Heart right ventricle (tissue), 16 donors: Measurements from ENCODE around the gene PKD1L1. TPM values are rescaled to one million over a fixed set of nuclear protein-coding genes. Genes with fewer than 3 reads are reported as not detected.

Source experiments
- ATAC-seq, 8 donors: fragments of 200-7000 bp; cut with Tn5 transposase; one replicate each; pipeline ENCODE4 v1.9.1; 2020; ENCODE audit warnings: mild to moderate bottlenecking in 8 of 8, moderate library complexity in 8 of 8, moderate number of reproducible peaks in 1 of 8
- DNase-seq, 2 donors: peaks; one replicate each; pipeline ENCODE4 v3.0.0-alpha.2; 2020
- H3K27ac ChIP-seq, 10 donors: fragments of 200-600 bp; sonication (generic) in 2 of 10; one replicate each; pipeline versions ENCODE4 v1.5.0 to v1.8.0; 2020 to 2022; ENCODE audit warnings: mild to moderate bottlenecking in 3 of 10
- H3K27me3 ChIP-seq, 7 donors: fragments of 200-600 bp; one replicate each; pipeline ENCODE4 v1.8.0; 2021 to 2022; ENCODE audit warnings: mild to moderate bottlenecking in 2 of 7
- H3K36me3 ChIP-seq, 9 donors: fragments of 200-600 bp; sonication (generic) in 1 of 9; one replicate each; pipeline versions ENCODE4 v1.5.0 to v1.8.0; 2020 to 2022; ENCODE audit warnings: mild to moderate bottlenecking in 2 of 9
- H3K4me1 ChIP-seq, 9 donors: fragments of 200-600 bp; sonication (generic) in 1 of 9; one replicate each; pipeline versions ENCODE4 v1.5.0 to v1.8.0; 2020 to 2022; ENCODE audit warnings: mild to moderate bottlenecking in 4 of 9
- H3K4me3 ChIP-seq, 10 donors: fragments of 200-600 bp; sonication (generic) in 2 of 10; one replicate each; pipeline versions ENCODE4 v1.5.0 to v1.8.0; 2020 to 2022; ENCODE audit warnings: mild to moderate bottlenecking in 7 of 10, moderate library complexity in 2 of 10
- H3K9me3 ChIP-seq, 11 donors: fragments of 200-600 bp in 10 of 11; sonication (generic) in 2 of 11; one replicate each; pipeline versions ENCODE4 v1.5.0 to v1.8.0; 2013 to 2022; ENCODE audit warnings: mild to moderate bottlenecking in 2 of 11, control low read depth in 1 of 11, moderate library complexity in 1 of 11
- CTCF ChIP-seq, 9 donors: fragments of 200-600 bp; sonication (generic) in 2 of 9; IDR thresholded peaks; one replicate each; pipeline versions ENCODE4 v1.5.0 to v1.8.0; 2021 to 2022; ENCODE audit warnings: antibody characterized with exemption in 9 of 9, mild to moderate bottlenecking in 5 of 9, moderate library complexity in 1 of 9
- WGBS, 2 donors: extraction: QIAGEN DNeasy Blood & Tissue Kit; methylation state at CpG; one replicate each; pipeline ENCODE4 v1.1.7; 2013; ENCODE audit warnings: inconsistent platforms in 1 of 2; 5-methylcytosine and 5-hydroxymethylcytosine counted together
- intact Hi-C, 10 donors: fragments of 100-400 bp; cut with DNase I; formaldehyde crosslinking; loops; one replicate each; pipeline versions ENCODE4 v1.11.1 to v1.14.2; 2022
- polyA plus RNA-seq, 2 donors: library from polyadenylated mRNA; stranded (reverse); fragments of 200-250 nt; gene quantifications; one replicate each; pipeline ENCODE4 v1.2.3, GENCODE V29; 2013
- total RNA-seq, 10 donors: library from RNA; stranded (reverse); fragmentation: NEBNext Ultra II Directional in 3 of 10; extraction: Animal tissue kit (Norgen Biotek cat#: 25700) in 3 of 10; gene quantifications; one replicate each; pipeline versions ENCODE4 v1.2.1 to v1.2.4, GENCODE V29; 2021 to 2023
- donor health status: Arrhythmogenic right ventricular cardiomyopathy.
- donor health status: ischemic (EF 13 %, LVEDD 7.1; RV severe dilation, severe dysfunction).
- donor health status: healthy with polysubstance abuse.
- donor health status: DM: no; HTN: yes; CAD: no.
- donor health status: DM: no; HTN: no; CAD: no.
- donor health status: ischemic (EF 25% LVEDD 6.9; RV normal size, moderate dysfunction).
- donor health status: ischemic (EF 25% LVEDD 5.7; RV mildly dilated, moderate dysfunction).
- donor health status: healthy.
- donor health status: DM: yes; HTN: yes; CAD: no.
- donor health status: Ischemic cardiomyopathy.
- donor health status: ischemic (EF 35%, LVEDD 5.7; RV mildly dilated, moderate dysfunction).
- donor health status: nonischemic (EF 11% LVEDD 7.7; RV severe dilation, severe dysfunction).
- donor health status: DM: yes; HTN: yes; CAD: no.
- donor health status: PGD.
- donor health status: ischemic (EF 29% LVEDD 5.4; RV normal size, mild dysfunction).
- donor health status: nonischemic (EF 23%, LVEDD 6.1; RV moderate dilation, normal function).

The PKD1L1 gene
- total and polyA plus RNA-seq, 12 donors: 1.5 to 4.7 (median 2.4) TPM

- Histone ChIP-seq H3K27me3 (no peaks in the 10 kb centered on the region), H3K9me3 (no peaks in the 10 kb centered on the region), H3K4me1 (peaks cover 0 to 47% (median 7%) of the 10 kb centered on the region in 9 donors), H3K4me3 (no peak overlapping the region), H3K36me3 (peaks cover 0 to 5% (median 0%) of the 10 kb centered on the region in 9 donors), H3K27ac (peak overlapping the region in 1 of 10 donors; percentile 65)
- intact Hi-C loops: no loop called here
- TF ChIP-seq CTCF (IDR thresholded peaks at IDR 0.05): no peak
- DNase-seq (peak in 1 of 2 donors; percentile 21), ATAC-seq (peak; percentile 26 to 88 (median 68))
- 61 to 64% methylated on average over 11 of the region's 11 CpGs for WGBS, 2 donors
Observed at GRCh38 chr7:47786557-47787248, 161.6 kb downstream of the PKD1L1 start.

- no peaks in the 10 kb centered on the region for H3K27me3 ChIP-seq
- 93 to 95% methylated on average over 8 of the region's 8 CpGs for WGBS, 2 donors
- intact Hi-C loops: no loop called here
- DNase-seq (no peak), ATAC-seq (peak in 1 of 8 donors; percentile 13)
- no peaks in the 10 kb centered on the region for H3K9me3 ChIP-seq
- TF ChIP-seq CTCF (IDR thresholded peaks at IDR 0.05): no peak
- peaks cover 0 to 47% (median 7%) of the 10 kb centered on the region in 9 donors for H3K4me1 ChIP-seq
- peak overlapping the region in 1 of 10 donors; percentile 65 for H3K27ac ChIP-seq
- no peak overlapping the region for H3K4me3 ChIP-seq
- no peaks in the 10 kb centered on the region for H3K36me3 ChIP-seq
Observed at GRCh38 chr7:47785923-47786556, 162.2 kb downstream of the PKD1L1 start.

GRCh38 chr7:47783456-47784223, 164.6 kb downstream of the PKD1L1 start:
- TF ChIP-seq CTCF (IDR thresholded peaks at IDR 0.05): no peak
- Histone ChIP-seq H3K27ac (peak overlapping the region in 9 of 10 donors; percentile 3 to 79 (median 56)), H3K27me3 (no peaks in the 10 kb centered on the region), H3K4me1 (peaks cover 0 to 47% (median 7%) of the 10 kb centered on the region in 9 donors), H3K4me3 (no peak overlapping the region), H3K9me3 (no peaks in the 10 kb centered on the region), H3K36me3 (no peaks in the 10 kb centered on the region)
- intact Hi-C loops: no loop called here
- 55 to 73% methylated on average over 5 of the region's 5 CpGs for WGBS, 2 donors
- DNase-seq (no peak), ATAC-seq (peak in 7 of 8 donors; percentile 61 to 82 (median 72))

GRCh38 chr7:47782792-47783191, 165.5 kb downstream of the PKD1L1 start:
- intact Hi-C loops: no loop called here
- peak overlapping the region in 1 of 10 donors; percentile 32 for H3K27ac ChIP-seq
- peaks cover 0 to 47% (median 7%) of the 10 kb centered on the region in 9 donors for H3K4me1 ChIP-seq
- no peak for ATAC-seq
- no peaks in the 10 kb centered on the region for H3K27me3 ChIP-seq
- no peaks in the 10 kb centered on the region for H3K36me3 ChIP-seq
- H3K9me3 ChIP-seq: peaks cover 0 to 3% (median 0%) of the 10 kb centered on the region in 11 donors
- no peak for DNase-seq
- H3K4me3 ChIP-seq: no peak overlapping the region
- 96 to 100% methylated on average over 4 of the region's 4 CpGs for WGBS, 2 donors
- TF ChIP-seq CTCF (IDR thresholded peaks at IDR 0.05): no peak
